Transverse colon (tissue), 4 donors: ENCODE data around the gene RPTOR.

Source experiments
- CTCF ChIP-seq, 5 experiments: fragments of 200-600 bp in 3 of 5; fragments of 450-650 bp in 2 of 5; sonication (generic) in 3 of 5; IDR thresholded peaks; 1 replicate in 2 of 5; 2 replicates in 3 of 5; pipeline ENCODE4 v1.5.1; 2016 to 2017; ENCODE audit warnings: antibody characterized with exemption in 5 of 5, inconsistent platforms in 3 of 5, mild to moderate bottlenecking in 2 of 5, moderate library complexity in 1 of 5
- POLR2A ChIP-seq: fragments of 450-650 bp; IDR thresholded peaks from one replicate; pipeline ENCODE4 v1.6.1; 2016; ENCODE audit warnings: antibody characterized with exemption, mild to moderate bottlenecking, moderate library complexity
- POLR2AphosphoS5 ChIP-seq, 3 donors: sonication (generic); formaldehyde crosslinking; IDR thresholded peaks; one replicate each; pipeline ENCODE4 v1.6.1; 2016; ENCODE audit warnings: antibody characterized with exemption in 3 of 3

GRCh38 chr17:80730739-80731138 is 186.1 kb downstream of the RPTOR start:
- TF ChIP-seq CTCF (IDR thresholded peaks at IDR 0.05) (no peak), POLR2A (no peak), POLR2AphosphoS5 (IDR thresholded peaks at IDR 0.05) (no peak)
